HepG2 (cell line): ENCODE results near the gene MAP1LC3C. TPM values are rescaled to one million over a fixed set of nuclear protein-coding genes. Genes with fewer than 3 reads are reported as not detected.

ENCODE experiments used
- ATAC-seq: fragments of 200-7000 bp; cut with Tn5 transposase; 3 replicates; pipeline ENCODE4 v1.9.1; 2020; ENCODE audit warnings: mild to moderate bottlenecking, moderate library complexity
- BruUV-seq: library from RNA; stranded (reverse); fragments of 400-500 nt; replicated peaks from 2 replicates; lab custom pipeline; 2021; lab: Mats Ljungman, UMichigan
- CTCF ChIA-PET: fragments of 300-600 bp; formaldehyde crosslinking; extraction: SDS; loops from one replicate; lab custom pipeline; 2021; ENCODE audit warnings: low total read pairs, inconsistent platforms, low intra/inter-chr PET ratio; lab: Yijun Ruan, JAX
- POLR2A ChIA-PET: fragments of 350-600 bp; sonication (Branson Sonifier 250); formaldehyde crosslinking; loops from one replicate; lab custom pipeline; 2020; ENCODE audit warnings: antibody characterized with exemption, inconsistent platforms; lab: Yijun Ruan, JAX
- DNase-seq: peaks from one replicate; pipeline ENCODE4 v3.0.0-alpha.2; 2015; ENCODE audit warnings: low spot score
- FAIRE-seq: peaks from 3 replicates; lab custom pipeline; 2011; peaks lifted over from hg19 to GRCh38; lab: Jason Lieb, UNC
- H2AFZ ChIP-seq: one replicate; pipeline ENCODE4 v1.6.1; 2011; ENCODE audit warnings: low read length, inconsistent platforms
- H3K27ac ChIP-seq: fragments of 300-600 bp; 3 replicates; pipeline ENCODE4 v1.8.0; 2011; ENCODE audit warnings: mixed run types, mild to moderate bottlenecking, mixed read lengths, low read length, inconsistent platforms; ENCODE audit not compliant: insufficient read depth; ENCODE audit errors: extremely low read length
- H3K27me3 ChIP-seq, 2 experiments: fragments of 200-600 bp in 1 of 2; 2 replicates in 1 of 2; 3 replicates in 1 of 2; pipeline versions ENCODE4 v1.6.0 to v1.8.0; 2011; ENCODE audit warnings: low read length in 2 of 2, mild to moderate bottlenecking in 2 of 2, moderate library complexity in 2 of 2, inconsistent platforms in 1 of 2; ENCODE audit not compliant: insufficient read depth in 2 of 2, control insufficient read depth in 1 of 2
- H3K36me3 ChIP-seq, 2 experiments: fragments of 200-600 bp in 1 of 2; replicated peaks in 1 of 2; 2 replicates in 1 of 2; 3 replicates in 1 of 2; pipeline versions ENCODE4 v1.5.1 to v1.8.0; 2011; ENCODE audit warnings: low read length in 2 of 2, inconsistent platforms in 1 of 2; ENCODE audit not compliant: insufficient read depth in 2 of 2, control insufficient read depth in 1 of 2
- H3K4me1 ChIP-seq: 2 replicates; pipeline ENCODE4 v1.5.1; 2012; ENCODE audit warnings: low read length, inconsistent platforms; ENCODE audit not compliant: insufficient read depth
- H3K4me2 ChIP-seq: 2 replicates; pipeline ENCODE4 v1.6.0; 2011; ENCODE audit warnings: low read depth, low read length, inconsistent platforms
- H3K4me3 ChIP-seq, 3 experiments: fragments of 200-600 bp in 1 of 3; sonication (generic), shearing (Covaris generic) in 1 of 3; replicated peaks in 1 of 3; 2 replicates each; pipeline ENCODE4 v1.5.1; 2011 to 2016; ENCODE audit warnings: low read length in 3 of 3, inconsistent platforms in 2 of 3, low read depth in 2 of 3, mild to moderate bottlenecking in 2 of 3, control low read depth in 1 of 3, mixed read lengths in 1 of 3; ENCODE audit not compliant: insufficient read depth in 1 of 3
- H3K79me2 ChIP-seq: one replicate; pipeline ENCODE4 v1.6.1; 2011; ENCODE audit warnings: low read length, inconsistent platforms; ENCODE audit not compliant: insufficient read depth
- H3K9ac ChIP-seq: 2 replicates; pipeline ENCODE4 v1.6.0; 2011; ENCODE audit warnings: mild to moderate bottlenecking, low read depth, low read length, inconsistent platforms; ENCODE audit not compliant: insufficient read depth
- H3K9me3 ChIP-seq: 2 replicates; pipeline ENCODE4 v1.5.1; 2012; ENCODE audit warnings: mild to moderate bottlenecking, low read length
- H4K20me1 ChIP-seq: 2 replicates; pipeline ENCODE4 v1.6.0; 2011; ENCODE audit warnings: inconsistent platforms, mild to moderate bottlenecking, low read length, moderate library complexity; ENCODE audit not compliant: insufficient read depth
- CEBPG ChIP-seq: IDR thresholded peaks from 2 replicates; pipeline ENCODE4 v1.6.1; 2016
- CHCHD3 ChIP-seq: sonication (generic); formaldehyde crosslinking; IDR thresholded peaks from 2 replicates; pipeline ENCODE4 v1.8.0; 2022; ENCODE audit warnings: mild to moderate bottlenecking, missing genetic modification reagents, moderate library complexity
- HNRNPH1 ChIP-seq: fragments of 200-400 bp; formaldehyde crosslinking; optimal IDR thresholded peaks from 2 replicates; pipeline ENCODE3; 2017; ENCODE audit warnings: mild to moderate bottlenecking, low read depth, low read length
- RORA ChIP-seq: sonication (generic); formaldehyde crosslinking; IDR thresholded peaks from 2 replicates; pipeline ENCODE4 v1.5.0; 2020; ENCODE audit warnings: mild to moderate bottlenecking, missing genetic modification reagents, moderate library complexity
- SIN3A ChIP-seq: IDR thresholded peaks from 2 replicates; pipeline ENCODE4 v1.6.1; 2011; ENCODE audit warnings: low read depth, mild to moderate bottlenecking, control low read depth, low read length, borderline replicate concordance
- TFDP1 ChIP-seq: IDR thresholded peaks from 2 replicates; pipeline ENCODE4 v1.6.1; 2016; ENCODE audit warnings: missing compliant biosample characterization, missing genetic modification reagents, borderline replicate concordance
- XRCC5 ChIP-seq: fragments of 200-400 bp; formaldehyde crosslinking; optimal IDR thresholded peaks from 2 replicates; pipeline ENCODE3; 2017; ENCODE audit warnings: mild to moderate bottlenecking, low read length
- ZBTB26 ChIP-seq: IDR thresholded peaks from 2 replicates; pipeline ENCODE4 v1.6.1; 2016; ENCODE audit warnings: missing compliant biosample characterization, missing genetic modification reagents, borderline replicate concordance
- ZNF280D ChIP-seq: sonication (generic); formaldehyde crosslinking; IDR thresholded peaks from 2 replicates; pipeline ENCODE4 v1.5.1; 2020; ENCODE audit warnings: mild to moderate bottlenecking, missing genetic modification reagents
- ZNF503 ChIP-seq: sonication (generic); formaldehyde crosslinking; IDR thresholded peaks from 2 replicates; pipeline ENCODE4 v1.4.0; 2020; ENCODE audit warnings: missing genetic modification reagents
- WGBS: methylation state at CpG from one replicate; pipeline ENCODE4 v1.1.6; 2017; ENCODE audit warnings: low lambda C conversion rate; 5-methylcytosine and 5-hydroxymethylcytosine counted together
- in situ Hi-C: cut with HindIII; loops from 2 replicates; pipeline ENCODE4 v1.10.0; 2017; ENCODE audit warnings: low pct_unique_long_range_greater_than_20kb; ENCODE audit not compliant: extremely low pct_ligation_motif_present
- intact Hi-C: fragments of 100-400 bp; cut with micrococcal nuclease; formaldehyde crosslinking; loops from one replicate; pipeline ENCODE4 v1.10.0; 2022; ENCODE audit not compliant: unreplicated experiment
- polyA plus RNA-seq, 8 experiments: library from polyadenylated mRNA; depleted of rRNA in 3 of 8; stranded (reverse) in 7 of 8; unstranded in 1 of 8; fragments of >200 nt; fragmentation: Illumina TruSeq in 4 of 8; extraction: Trizol in 4 of 8; gene quantifications; 2 replicates each; pipeline versions ENCODE4 v1.2.1 to v1.2.3, GENCODE V29; 2011 to 2016; ENCODE audit warnings: low read depth in 4 of 8, missing spikeins in 1 of 8, mixed read lengths in 1 of 8; ENCODE audit not compliant: insufficient read depth in 1 of 8
- total RNA-seq, 5 experiments: library from RNA; depleted of rRNA; stranded (reverse); fragments of >200 nt; fragmentation: Illumina TruSeq; extraction: Trizol; gene quantifications; 2 replicates each; pipeline ENCODE4 v1.2.3, GENCODE V29; 2016; ENCODE audit warnings: low read depth in 1 of 5

The MAP1LC3C gene
- total and polyA plus RNA-seq, 2 of the 13 experiments (the other 11 are each of a cell fraction or from before 2014, with no cell fraction given) = not detected

GRCh38 chr1:242025681-242026080, 26.8 kb upstream of the MAP1LC3C start:
- Histone ChIP-seq H4K20me1 (no peaks in the 10 kb centered on the region), H3K4me2 (no peak overlapping the region), H3K36me3 (no peaks in the 10 kb centered on the region), H3K27ac (no peak overlapping the region), H3K4me3 (no peak overlapping the region), H2AFZ (no peak overlapping the region), H3K27me3 (peaks cover 0 to 7% of the 10 kb centered on the region in 2 experiments; a peak in 3 of 5 replicates), H3K9ac (no peak overlapping the region), H3K9me3 (no peaks in the 10 kb centered on the region), H3K79me2 (no peaks in the 10 kb centered on the region), H3K4me1 (no peaks in the 10 kb centered on the region)
- in situ Hi-C loops (no loop called here), intact Hi-C loops (no loop called here)
- no TSS peak for BruUV-seq
- ATAC-seq (no peak), FAIRE-seq (no peak), DNase-seq (no peak)
- 17% methylated on average over 12 of the region's 13 CpGs for WGBS
- ChIA-PET POLR2A (no interaction called here), CTCF (no interaction called here)
- TF ChIP-seq HNRNPH1 = no peak
- TF ChIP-seq ZBTB26 (CRISPR knock-in tag) = no peak
- no peak for TF ChIP-seq XRCC5
- TF ChIP-seq CEBPG (CRISPR knock-in tag) = peak; percentile 34; the same call in 1 of the 2 replicates
- no peak for TF ChIP-seq SIN3A
- TF ChIP-seq TFDP1 (CRISPR knock-in tag) = peak; percentile 21; the same call in 1 of the 2 replicates
- no peak for TF ChIP-seq ZNF280D (CRISPR knock-in tag)
- no peak for TF ChIP-seq ZNF503
- TF ChIP-seq RORA (CRISPR knock-in tag) = no peak
- no peak for TF ChIP-seq CHCHD3 (CRISPR knock-in tag)
